Activated CD4-positive, alpha-beta T cell treated with anti-CD3 and anti-CD28 coated beads, Interleukin-2, amount 50 U/mL, for 24 hours (primary cell): ENCODE measurements around the gene TBC1D3I.
"Not testable (repeated sequence)": the region's sequence is repeated elsewhere in the genome, so short reads cannot be mapped to it uniquely, and the experiment has no call there.

Experiments
- DNase-seq, 2 donors: peaks; one replicate each; pipeline ENCODE4 v3.0.0-alpha.2; 2020; ENCODE audit warnings: low read depth in 1 of 2, low spot score in 1 of 2

Gene TBC1D3I

DNA sequence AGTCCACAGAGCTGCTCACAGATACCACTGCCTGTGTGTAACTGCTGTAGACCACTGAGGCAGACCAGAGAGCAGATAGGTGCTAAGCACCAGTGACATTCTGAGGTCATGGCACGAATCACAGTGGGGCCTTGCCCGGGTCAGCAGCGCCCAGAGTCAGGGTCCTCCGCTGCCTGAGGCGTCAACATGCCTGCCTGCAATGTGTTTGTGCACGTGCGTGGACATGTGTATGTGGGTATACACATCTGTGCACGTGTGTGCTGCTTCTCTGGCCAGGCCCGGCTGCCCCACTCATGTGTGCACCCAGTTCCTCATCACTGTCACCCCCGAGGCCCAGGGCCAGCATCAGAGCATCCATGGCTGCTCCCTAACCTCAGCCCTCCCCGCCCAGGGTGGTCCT lies at the start of gene TBC1D3I:
TSS of gene TBC1D3I (minus strand) at position 101 of the 400 bp plus-strand sequence. CDS start 1,585 bp downstream, outside the sequence.
- DNase-seq: not testable (repeated sequence)

DNA sequence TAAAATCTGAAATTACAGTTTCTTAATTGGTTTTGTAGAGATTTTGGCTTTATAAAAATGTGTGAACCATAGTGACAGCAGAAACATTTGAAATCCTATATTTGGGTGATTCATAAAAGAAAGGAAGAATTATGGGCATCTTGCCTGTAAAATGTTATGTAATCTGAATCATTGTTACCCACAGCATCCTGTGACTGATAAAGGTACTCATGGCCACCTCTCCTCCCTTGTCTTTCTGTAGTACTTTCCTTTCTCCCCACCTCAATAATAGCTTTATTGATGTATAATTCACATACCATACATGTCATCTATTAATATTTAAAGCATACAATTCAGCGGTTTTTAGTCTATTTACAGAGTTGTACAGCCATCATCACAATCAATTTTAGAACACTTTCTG lies 30.8 kb upstream of the TBC1D3I start:
- not testable (repeated sequence) for DNase-seq

DNA sequence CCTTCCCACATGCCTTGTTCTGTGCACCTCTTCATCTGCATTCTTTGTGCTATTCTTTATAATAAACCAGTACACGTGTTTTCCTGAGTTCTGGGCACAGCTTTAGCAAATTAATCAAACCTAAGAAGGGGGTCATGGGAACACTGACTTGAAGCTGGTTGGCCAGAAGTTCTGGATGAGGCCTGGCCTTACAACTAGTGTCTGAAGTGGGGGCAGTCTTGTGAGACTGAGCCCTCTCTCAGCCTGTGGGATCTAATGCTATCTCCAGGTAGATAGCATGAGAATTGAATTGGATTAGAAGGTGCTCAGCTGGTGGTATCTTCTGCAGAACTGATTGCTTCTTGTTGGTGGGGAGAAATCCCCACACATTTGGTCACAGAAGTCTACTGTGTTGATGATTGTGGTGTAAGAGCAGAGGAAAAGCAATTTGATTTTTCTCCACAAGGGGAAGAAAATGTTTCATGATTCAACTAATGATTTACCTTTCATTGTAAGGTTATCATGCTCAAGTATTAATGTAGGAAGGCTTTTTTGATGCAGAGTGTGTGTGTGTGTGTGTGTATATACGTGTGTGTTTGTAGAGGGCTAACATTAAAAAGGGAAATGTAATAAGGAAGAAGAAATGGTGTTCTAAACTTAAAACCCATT lies 25.7 kb upstream of the TBC1D3I start:
- not testable (repeated sequence) for DNase-seq

DNA sequence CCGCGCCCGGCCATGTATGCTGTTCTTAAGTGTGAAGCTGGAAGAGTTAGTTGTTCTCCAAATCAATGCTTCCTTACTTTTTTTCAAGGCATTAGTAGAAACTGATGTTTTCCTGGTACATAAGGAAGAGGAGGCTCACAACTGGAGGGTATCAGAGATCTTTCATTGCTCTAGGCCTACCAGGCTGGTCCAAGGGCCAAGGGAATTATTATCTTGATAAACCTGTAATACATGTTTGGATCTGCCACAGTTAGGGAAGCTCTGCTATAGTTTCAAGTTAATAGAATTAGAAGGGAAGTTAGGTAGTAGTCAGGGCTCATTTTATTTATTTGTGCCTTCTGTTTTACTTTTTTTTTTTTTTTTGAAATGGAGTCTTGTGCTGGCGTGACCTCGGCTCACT lies 19.8 kb upstream of the TBC1D3I start:
- DNase-seq: not testable (repeated sequence)

DNA sequence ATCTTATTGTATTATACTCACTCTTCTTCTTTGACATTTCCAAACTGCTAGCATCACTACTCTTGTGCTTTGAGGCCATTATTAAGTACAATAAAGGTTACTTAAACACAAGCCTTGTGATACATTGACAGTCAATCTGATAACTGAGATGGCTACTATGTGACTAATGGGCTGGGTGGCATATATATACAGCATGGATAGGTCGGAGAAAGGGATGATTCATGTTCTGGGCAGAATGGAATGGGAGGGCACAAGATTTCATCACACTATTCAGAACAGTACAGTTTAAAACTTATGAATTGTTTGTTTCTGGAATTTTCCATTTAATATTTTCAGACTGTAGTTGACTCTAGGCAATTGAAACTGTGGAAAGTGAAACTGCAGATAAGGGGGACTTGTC lies 18.9 kb upstream of the TBC1D3I start:
- DNase-seq: not testable (repeated sequence)

DNA sequence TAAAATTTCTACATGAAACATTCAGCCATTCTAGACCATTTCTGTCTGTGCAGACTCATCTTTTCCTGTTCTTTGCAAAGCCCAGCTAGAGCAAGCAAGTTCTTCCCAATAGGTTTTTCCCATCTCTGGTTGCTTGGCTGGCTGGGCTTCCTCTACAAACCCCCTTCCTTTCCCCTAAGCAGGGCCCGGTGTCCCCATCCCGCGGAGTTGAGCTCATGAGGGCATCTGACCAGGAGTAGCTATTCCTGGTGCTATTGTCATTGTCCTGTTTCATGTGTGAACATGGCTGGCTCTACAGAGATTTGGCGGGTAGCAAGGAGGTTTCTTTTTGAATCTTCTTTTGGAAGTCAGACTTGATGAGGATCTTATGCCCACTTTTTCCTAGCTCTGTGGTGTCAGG lies 22.3 kb downstream of the TBC1D3I start:
- DNase-seq: not testable (repeated sequence)

DNA sequence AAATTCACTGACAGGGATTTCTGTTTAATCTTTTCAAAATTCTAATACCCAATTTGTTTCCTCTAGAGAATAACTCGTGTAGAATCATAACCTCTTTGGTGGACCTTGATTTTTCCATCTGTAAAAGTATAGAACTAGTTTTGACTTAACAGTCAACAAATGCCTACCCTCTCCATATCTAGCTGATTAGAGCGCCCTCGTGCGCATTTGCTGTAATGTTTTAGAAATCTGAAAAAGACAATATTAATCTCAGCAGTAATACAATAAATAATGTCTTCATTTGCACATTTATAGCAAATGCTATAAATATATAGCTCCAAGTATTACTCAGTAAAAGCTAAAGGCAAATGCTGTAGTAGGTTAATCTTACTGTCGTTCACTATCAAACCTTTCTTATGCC lies 34.7 kb downstream of the TBC1D3I start:
- DNase-seq: not testable (repeated sequence)

DNA sequence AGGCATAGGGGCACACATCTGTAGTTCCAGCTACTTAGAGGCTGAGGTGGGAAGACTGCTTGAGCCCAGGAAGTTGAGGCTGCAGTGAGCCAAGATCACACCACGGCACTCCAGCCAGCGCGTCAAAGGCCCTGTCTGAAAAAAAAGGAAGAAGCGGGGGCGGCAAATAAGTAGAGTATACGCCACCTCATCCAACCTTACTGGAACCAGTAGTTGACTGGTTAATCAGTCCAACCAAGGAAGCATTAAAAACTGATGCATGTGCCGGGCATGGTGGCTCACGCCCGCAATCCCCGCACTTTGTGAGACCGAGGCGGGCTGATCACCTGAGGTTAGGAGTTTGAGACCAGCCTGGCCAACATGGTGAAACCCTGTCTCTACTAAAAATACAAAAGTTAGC lies 41.4 kb downstream of the TBC1D3I start:
- DNase-seq: not testable (repeated sequence)

DNA sequence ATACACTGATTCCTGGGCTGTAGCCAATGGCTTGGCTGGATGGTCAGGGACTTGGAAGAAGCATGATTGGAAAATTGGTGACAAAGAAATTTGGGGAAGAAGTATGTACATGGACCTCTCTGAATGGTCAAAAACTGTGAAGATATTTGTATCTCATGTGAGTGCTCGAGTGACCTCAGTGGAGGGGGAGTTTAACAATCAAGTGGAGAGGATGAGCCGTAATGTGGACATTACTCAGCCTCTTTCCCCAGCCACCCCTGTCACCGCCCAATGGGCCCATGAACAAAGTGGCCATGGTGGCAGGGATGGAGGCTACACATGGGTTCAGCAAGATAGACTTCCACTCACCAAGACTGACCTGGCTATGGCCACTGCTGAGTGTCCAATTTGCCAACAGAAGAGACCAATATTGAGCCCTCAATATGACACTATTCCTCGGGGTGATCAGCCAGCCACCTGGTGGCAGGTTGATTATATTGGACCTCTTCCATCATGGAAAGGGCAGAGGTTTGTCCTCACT lies 42.7 kb downstream of the TBC1D3I start:
- DNase-seq: not testable (repeated sequence)

DNA sequence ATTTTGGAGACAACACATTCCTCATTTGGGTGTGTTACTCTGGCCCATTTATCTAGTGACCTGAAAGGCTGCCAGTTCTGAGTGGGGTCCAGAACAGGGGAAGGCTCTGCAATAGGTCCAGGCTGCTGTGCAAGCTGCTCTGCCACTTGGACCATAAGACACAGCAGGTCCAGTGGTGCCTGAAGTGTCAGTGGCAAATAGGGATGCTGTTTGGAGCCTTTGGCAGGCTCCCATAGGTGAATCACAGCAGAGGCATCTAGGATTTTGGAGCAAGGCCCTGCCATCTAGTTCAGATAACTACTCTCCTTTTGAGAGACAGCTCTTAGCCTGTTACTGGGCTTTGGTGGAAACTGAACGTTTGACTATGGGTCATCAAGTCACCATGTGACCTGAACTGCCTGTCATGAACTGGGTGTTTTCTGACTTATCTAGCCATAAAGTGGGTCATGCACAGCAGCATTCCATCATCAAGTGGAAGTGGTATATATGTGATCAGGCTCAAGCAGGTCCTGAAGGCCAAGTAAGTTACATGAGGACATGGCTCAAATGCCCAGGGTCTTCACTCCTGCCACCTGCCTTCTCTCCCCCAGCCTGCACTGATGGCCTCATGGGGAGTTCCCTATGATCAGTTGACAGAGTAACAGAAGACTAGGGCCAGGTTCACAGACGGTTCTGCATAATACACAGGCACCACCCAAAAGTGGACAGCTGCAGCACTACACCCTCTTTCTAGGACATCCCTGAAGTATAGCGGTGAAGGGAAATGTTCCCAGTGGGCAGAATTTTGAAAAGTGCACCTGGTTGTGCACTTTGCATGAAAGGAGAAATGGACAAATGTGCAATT lies 43.4 kb downstream of the TBC1D3I start:
- DNase-seq: not testable (repeated sequence)

DNA sequence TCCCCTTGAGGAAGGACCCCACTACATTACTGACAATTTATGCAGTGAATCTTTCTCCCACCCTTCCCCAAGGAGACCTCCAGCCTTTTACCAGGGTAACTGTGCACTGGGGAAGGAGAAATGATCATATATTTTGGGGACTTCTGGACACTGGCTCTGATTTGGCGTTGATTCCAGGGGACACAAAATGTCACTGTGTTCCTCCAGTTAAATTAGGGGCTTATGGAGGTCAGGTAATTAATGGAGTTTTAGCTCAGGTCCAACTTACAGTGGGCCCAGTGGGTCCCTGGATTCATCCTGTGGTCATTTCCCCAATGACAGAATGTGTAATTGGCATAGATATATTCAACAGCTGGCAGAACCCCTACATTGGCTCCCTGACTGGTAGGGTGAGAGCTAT lies 44.8 kb downstream of the TBC1D3I start:
- not testable (repeated sequence) for DNase-seq

DNA sequence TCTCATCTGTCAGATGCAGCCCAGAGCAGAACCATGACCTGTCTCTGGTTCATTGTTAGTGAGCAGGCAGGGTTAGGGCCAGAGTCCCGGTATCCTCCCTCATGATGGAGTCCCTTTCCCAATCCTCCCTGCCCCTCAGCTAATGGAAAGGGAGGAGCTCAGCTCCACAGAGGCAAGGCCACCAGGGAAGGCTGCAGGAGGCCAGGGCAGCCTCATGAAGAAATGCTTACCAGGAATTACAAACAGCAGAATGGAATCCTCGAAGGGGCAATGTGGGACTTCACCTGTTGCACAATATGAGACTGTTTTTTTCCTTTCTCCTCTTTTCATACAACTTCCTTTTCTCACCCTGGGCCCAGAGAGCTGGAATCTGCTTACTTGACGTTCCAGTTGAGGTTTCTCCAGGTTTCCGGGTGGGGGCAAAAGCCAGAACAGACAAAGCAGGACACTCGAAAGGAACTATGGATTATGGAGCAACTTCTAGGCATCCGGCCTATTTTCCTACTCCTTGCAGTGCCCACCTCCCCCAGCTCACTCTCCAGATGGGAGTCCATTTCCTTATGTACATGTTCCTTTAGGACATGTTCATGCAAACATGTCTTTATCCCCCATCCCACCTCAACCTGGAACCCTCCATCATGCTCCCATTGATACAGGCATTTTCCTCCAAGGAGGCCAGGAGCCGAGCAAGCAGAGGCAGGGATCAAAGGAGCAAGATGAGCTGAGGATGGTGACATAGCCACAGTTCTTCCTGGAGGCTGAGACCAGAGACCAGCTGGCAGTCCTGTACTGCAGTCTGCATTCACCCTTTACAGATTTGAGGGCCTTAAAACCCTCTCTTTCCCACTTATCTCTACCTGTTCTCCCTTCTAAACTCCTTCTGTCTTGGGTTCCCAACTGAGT lies 48.7 kb downstream of the TBC1D3I start:
- DNase-seq: not testable (repeated sequence)

DNA sequence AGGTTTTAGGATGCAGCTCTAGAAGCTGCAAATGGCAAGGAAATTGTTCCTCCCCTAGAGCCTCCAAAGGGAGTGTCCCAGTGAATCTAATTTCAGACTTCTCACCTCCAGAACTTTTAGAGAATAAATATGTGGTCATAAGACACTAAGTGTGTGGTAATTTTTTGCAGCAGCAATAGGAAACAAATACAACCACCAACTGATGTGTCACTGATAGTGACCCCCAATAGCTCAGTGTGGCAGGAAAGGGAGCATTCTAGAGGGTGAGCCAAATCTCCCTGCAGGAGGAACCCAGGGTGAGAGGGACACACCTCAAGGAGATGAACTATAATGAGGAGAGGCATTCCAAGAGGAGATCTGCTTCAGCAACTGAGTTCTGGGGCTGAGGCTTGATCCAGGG lies 49.5 kb downstream of the TBC1D3I start:
- no peak for DNase-seq

DNA sequence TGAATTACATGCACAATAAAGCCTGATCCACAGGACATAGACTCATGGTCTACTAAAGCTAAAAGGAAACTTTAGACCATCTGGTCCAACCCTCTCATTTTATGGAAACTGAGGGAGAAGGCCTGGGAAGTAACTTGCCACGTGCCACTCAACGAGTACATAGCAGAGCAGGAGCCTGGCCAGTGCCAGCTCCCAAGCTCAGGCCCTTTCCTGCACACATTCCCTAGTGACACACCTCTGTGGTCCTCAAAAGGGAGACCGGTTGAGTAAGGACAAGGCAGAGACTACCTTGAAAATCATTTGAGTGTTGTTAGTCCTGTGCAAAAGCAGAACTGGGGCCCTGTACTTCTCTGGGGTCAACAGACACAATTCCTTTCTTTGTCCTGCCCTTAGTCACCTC lies 50.7 kb downstream of the TBC1D3I start:
- DNase-seq: no peak

DNA sequence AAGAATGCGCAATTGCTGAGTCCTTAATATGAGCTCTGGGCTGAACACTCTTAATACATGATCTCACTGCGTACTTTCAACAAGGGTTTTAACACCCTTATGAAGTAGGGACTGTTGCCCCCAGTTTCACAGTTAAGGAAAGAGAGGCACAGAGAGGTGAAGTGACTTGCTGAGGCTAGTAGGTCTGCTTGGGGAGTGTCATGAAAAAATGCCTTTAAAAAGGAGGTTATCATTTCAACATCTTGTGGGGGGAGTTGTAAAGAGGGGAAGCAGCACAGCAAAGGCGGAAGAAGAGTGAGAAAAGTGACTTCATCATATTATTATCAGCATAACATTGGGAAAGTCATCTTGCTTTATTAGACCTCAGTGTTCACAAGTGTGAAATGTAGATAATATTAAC lies 51.4 kb downstream of the TBC1D3I start:
- no peak for DNase-seq

DNA sequence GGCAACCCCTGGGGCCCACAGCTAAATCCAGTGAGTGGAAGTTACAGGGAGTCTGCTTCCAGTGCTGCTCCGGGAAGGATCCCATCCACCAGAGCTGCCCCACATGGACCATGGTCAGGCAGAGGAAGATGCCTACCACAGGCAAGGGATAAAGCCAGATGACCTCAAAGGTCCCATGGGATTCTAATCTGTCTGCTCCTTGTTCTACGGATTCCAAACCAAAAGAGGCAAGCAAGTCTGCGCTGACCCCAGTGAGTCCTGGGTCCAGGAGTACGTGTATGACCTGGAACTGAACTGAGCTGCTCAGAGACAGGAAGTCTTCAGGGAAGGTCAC lies 52.1 kb downstream of the TBC1D3I start:
- DNase-seq: no peak

DNA sequence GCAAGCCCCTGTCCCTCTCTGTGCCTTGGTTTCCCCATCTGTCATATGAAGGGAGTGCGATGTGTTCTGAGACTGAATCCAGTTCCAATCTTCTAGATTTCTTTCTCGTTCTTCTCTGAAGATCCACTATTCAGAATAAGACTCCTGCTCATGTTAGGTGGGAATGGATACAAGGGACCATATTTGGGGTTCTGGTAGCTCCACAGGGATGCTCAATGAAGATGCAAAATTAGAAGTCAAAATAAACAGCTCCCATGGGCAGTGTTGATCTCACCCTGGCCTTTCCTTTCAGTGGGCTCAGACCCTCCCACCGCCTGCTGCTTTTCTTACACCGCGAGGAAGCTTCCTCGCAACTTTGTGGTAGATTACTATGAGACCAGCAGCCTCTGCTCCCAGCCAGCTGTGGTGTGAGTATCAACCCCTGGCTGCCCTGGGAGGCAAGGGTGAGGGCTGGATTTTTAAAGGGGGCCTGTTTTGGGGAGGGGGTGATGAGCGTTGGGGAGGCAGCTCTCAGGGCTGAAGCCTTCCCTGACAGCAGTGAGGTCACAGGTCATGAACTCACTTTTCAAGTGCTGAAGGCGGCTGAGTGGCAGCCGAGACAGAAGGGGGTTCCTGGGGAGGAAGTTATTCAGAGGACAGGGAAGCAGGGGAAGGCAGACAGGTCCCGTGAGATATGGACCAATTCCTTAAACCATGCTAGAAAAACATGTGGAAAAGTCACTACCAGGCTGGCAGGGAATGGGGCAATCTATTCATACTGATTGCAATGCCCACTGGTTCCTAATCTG lies 52.7 kb downstream of the TBC1D3I start:
- DNase-seq: not testable (repeated sequence)

DNA sequence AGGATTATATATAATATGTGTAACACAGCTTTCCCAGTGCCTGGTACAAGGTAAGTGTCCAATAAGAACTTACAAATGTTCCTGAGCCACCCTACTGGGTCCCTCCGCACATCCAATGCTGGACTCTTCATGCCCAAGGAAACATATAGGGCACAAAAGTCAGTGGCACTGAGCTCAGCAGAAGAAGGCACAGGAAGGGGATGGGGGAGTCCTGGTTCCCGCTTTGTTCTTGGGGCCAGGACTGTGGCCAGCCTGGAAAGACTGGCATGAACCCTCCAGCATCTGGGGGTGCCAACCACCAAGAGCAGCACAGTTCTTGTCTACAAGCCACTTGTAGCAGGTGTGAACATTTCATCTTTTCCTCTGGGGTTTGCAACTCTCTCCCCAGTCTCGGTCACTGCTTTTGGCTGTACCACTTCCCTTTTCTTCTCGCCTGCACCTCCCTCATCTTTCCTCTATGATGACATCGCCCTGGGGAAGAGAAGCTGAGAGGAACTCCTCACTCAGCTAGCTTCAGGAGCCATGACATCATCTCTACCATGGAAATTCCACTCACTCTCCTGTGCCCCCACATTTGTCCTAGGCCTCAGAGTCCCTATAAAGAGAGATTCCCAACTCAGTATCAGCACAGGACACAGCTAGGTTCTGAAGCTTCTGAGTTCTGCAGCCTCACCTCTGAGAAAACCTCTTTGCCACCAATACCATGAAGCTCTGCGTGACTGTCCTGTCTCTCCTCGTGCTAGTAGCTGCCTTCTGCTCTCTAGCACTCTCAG lies 53.7 kb downstream of the TBC1D3I start, which contains the start of gene CCL4L2:
TSS of gene CCL4L2 (plus strand) at position 625 of the 773 bp plus-strand sequence.
- not testable (repeated sequence) for DNase-seq

DNA sequence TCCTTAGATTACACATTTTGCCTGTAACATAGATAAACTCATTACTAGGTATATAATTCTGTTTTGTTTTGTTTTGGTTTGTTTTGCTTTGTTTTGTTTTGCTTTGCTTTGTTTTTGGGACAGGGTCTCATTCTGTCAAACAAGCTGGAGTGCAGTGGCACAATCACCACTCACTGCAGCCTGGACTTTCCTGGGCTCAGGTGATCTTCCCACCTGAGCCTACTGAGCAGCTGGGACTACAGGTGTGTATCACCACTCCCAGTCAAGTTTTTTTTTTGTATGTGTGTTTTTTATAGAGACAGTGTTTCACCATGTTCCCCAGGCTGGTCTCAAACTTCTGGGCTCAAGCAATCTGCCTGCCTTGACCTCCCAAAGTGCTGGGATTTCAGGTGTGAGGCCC lies 54.8 kb downstream of the TBC1D3I start:
- DNase-seq: no peak

DNA sequence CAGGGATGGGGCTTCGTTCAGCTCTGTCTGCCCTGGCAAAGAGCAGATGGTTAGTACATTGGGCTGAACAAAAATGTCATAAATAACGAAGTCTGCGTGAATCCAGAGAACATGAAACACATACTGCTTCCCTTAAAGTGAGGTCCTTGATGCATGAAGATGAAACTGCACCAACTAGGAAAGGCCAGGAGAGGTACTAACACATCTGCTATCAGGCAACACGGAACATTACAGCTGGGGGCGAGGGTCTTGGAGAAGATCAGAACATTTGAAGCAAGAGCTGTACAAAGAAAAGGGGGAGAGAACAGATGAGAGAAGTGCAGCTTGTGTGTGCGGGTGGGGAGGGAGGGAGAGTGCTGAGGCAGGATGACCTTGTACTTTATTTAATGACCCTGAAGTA lies 57.0 kb downstream of the TBC1D3I start:
- DNase-seq: not testable (repeated sequence)
